Peyer's patch (tissue), 4 donors: ENCODE measurements around the gene CDH23.

Experiments
- CTCF ChIP-seq, 6 experiments: fragments of 450-650 bp in 4 of 6; fragments of 200-600 bp in 2 of 6; sonication (generic) in 1 of 6; IDR thresholded peaks; one replicate each; pipeline ENCODE4 v1.5.1; 2017 to 2019; ENCODE audit warnings: antibody characterized with exemption in 6 of 6, mild to moderate bottlenecking in 3 of 6, moderate library complexity in 1 of 6
- POLR2A ChIP-seq, 2 donors: fragments of 450-650 bp; IDR thresholded peaks; one replicate each; pipeline ENCODE4 v1.5.1; 2017; ENCODE audit warnings: antibody characterized with exemption in 2 of 2, mild to moderate bottlenecking in 2 of 2, moderate library complexity in 2 of 2

GRCh38 chr10:71850743-71851464 lies 454.2 kb downstream of the CDH23 start, which contains the start of gene PSAP:
- TF ChIP-seq CTCF (IDR thresholded peaks at IDR 0.05) (no peak), POLR2A (IDR thresholded peaks at IDR 0.05) (peak; percentile 98 to 99)
